HFF-Myc (cell line): ENCODE data around the gene PBOV1.

Experiments
- DNase-seq: peaks from one replicate; pipeline ENCODE4 v3.0.0-alpha.2; 2011; ENCODE audit warnings: low read depth; ENCODE audit errors: extremely low read depth
- H3K4me3 ChIP-seq: replicated peaks from 2 replicates; pipeline ENCODE4 v1.5.1; 2011; ENCODE audit warnings: low read depth, mild to moderate bottlenecking, control low read depth, low read length
- TF ChIP-seq, protein P1 (sequence below): IDR thresholded peaks from 2 replicates; pipeline ENCODE4 v1.5.1; 2012; ENCODE audit warnings: mild to moderate bottlenecking, low read depth, low read length, control low read depth; ENCODE audit errors: missing control alignments

Gene PBOV1

DNA sequence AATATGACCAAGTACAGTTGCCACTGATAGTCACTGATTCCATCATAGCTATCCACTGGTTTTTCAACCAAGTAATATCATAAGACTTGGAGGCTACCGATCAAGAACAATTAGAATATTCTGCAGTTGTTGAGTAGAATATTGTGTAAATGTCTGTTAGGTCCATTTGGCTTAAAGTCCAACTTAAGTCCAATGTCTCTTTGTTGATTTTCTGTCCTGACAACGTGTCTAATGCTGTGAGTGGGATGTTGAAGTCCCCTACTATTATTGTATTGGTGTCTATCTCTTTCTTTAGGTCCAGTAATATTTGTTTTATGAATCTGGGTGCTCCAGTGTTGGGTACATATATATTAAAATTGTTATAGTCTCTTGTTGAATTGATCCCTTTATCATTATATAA lies 42.7 kb downstream of the PBOV1 start:
- no peak overlapping the region for H3K4me3 ChIP-seq
- DNase-seq = no peak
- TF ChIP-seq, protein P1, sequence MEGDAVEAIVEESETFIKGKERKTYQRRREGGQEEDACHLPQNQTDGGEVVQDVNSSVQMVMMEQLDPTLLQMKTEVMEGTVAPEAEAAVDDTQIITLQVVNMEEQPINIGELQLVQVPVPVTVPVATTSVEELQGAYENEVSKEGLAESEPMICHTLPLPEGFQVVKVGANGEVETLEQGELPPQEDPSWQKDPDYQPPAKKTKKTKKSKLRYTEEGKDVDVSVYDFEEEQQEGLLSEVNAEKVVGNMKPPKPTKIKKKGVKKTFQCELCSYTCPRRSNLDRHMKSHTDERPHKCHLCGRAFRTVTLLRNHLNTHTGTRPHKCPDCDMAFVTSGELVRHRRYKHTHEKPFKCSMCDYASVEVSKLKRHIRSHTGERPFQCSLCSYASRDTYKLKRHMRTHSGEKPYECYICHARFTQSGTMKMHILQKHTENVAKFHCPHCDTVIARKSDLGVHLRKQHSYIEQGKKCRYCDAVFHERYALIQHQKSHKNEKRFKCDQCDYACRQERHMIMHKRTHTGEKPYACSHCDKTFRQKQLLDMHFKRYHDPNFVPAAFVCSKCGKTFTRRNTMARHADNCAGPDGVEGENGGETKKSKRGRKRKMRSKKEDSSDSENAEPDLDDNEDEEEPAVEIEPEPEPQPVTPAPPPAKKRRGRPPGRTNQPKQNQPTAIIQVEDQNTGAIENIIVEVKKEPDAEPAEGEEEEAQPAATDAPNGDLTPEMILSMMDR = no peak
